Measurements from ENCODE around the gene MAML3. TPM values are rescaled to one million over a fixed set of nuclear protein-coding genes. Genes with fewer than 3 reads are reported as not detected.

Gene MAML3
- polyA plus RNA-seq, 1 donor (not counting 4 experiments of a cell fraction or from before 2014, with no cell fraction given), result 0.68 TPM

GRCh38 chr4:139880841-139881240 is 273.1 kb downstream of the MAML3 start:
- no peak overlapping the region for H3K4me2 ChIP-seq (ENCODE audit: control insufficient read depth, extremely low read depth, insufficient read depth, low read depth, low read length)
- DNase-seq (ENCODE audit: low read depth, low spot score) (no peak), FAIRE-seq (no peak)
- no peaks in the 10 kb centered on the region for H3K79me2 ChIP-seq (ENCODE audit: control insufficient read depth, insufficient read depth, low read length)
- no peaks in the 10 kb centered on the region for H4K20me1 ChIP-seq (ENCODE audit: control insufficient read depth, extremely low read depth, insufficient read depth, low read length)
- H3K9ac ChIP-seq (ENCODE audit: control insufficient read depth, extremely low read depth, insufficient read depth, low read length), result no peak overlapping the region
- no peaks in the 10 kb centered on the region for H3K9me3 ChIP-seq (ENCODE audit: control insufficient read depth, low read depth, low read length)
- dilution Hi-C loops (cut with MboI; ENCODE audit: extremely low pct_ligation_motif_present, low sequenced_read_pairs), result no loop called here
- H3K27ac ChIP-seq (ENCODE audit: control insufficient read depth, insufficient read depth, low read length), result no peak overlapping the region
- H3K4me1 ChIP-seq (ENCODE audit: control insufficient read depth, extremely low read depth, insufficient read depth, low read length), result peaks cover 6% of the 10 kb centered on the region
- no peaks in the 10 kb centered on the region for H3K27me3 ChIP-seq (ENCODE audit: control insufficient read depth, extremely low read depth, insufficient read depth, low read length)
- no peaks in the 10 kb centered on the region for H3K36me3 ChIP-seq (ENCODE audit: control insufficient read depth in 2 of 2, extremely low read depth in 1 of 2, insufficient read depth in 2 of 2, low read length in 2 of 2)
- H2AFZ ChIP-seq (ENCODE audit: control insufficient read depth, low read length), result no peak overlapping the region
- TF ChIP-seq EZH2 (IDR thresholded peaks at IDR 0.05; ENCODE audit: low read length) (no peak), CTCF (optimal IDR thresholded peaks at IDR 0.05 in 1 of 3, IDR thresholded peaks at IDR 0.05 in 1 of 3, conservative IDR thresholded peaks at IDR 0.05 in 1 of 3; ENCODE audit: extremely low read depth in 1 of 3, insufficient read depth in 2 of 3, low read length in 3 of 3) (no peak)
- no peak overlapping the region for H3K4me3 ChIP-seq (ENCODE audit: control insufficient read depth in 2 of 3, extremely low read depth in 1 of 3, insufficient read depth in 2 of 3, low read depth in 1 of 3, low read length in 3 of 3)
- H3K9me1 ChIP-seq (ENCODE audit: control insufficient read depth, extremely low read depth, insufficient read depth, low read length), result no peaks in the 10 kb centered on the region

GRCh38 chr4:139878050-139878449 is 275.9 kb downstream of the MAML3 start:
- Histone ChIP-seq H3K9me1 (ENCODE audit: control insufficient read depth, extremely low read depth, insufficient read depth, low read length) (no peaks in the 10 kb centered on the region), H3K36me3 (ENCODE audit: control insufficient read depth in 2 of 2, extremely low read depth in 1 of 2, insufficient read depth in 2 of 2, low read length in 2 of 2) (no peaks in the 10 kb centered on the region), H3K4me3 (ENCODE audit: control insufficient read depth in 2 of 3, extremely low read depth in 1 of 3, insufficient read depth in 2 of 3, low read depth in 1 of 3, low read length in 3 of 3) (no peak overlapping the region), H4K20me1 (ENCODE audit: control insufficient read depth, extremely low read depth, insufficient read depth, low read length) (no peaks in the 10 kb centered on the region), H3K79me2 (ENCODE audit: control insufficient read depth, insufficient read depth, low read length) (no peaks in the 10 kb centered on the region), H3K9me3 (ENCODE audit: control insufficient read depth, low read depth, low read length) (no peaks in the 10 kb centered on the region), H2AFZ (ENCODE audit: control insufficient read depth, low read length) (no peak overlapping the region), H3K27me3 (ENCODE audit: control insufficient read depth, extremely low read depth, insufficient read depth, low read length) (no peaks in the 10 kb centered on the region), H3K27ac (ENCODE audit: control insufficient read depth, insufficient read depth, low read length) (no peak overlapping the region), H3K9ac (ENCODE audit: control insufficient read depth, extremely low read depth, insufficient read depth, low read length) (no peak overlapping the region), H3K4me1 (ENCODE audit: control insufficient read depth, extremely low read depth, insufficient read depth, low read length) (peaks cover 6% of the 10 kb centered on the region), H3K4me2 (ENCODE audit: control insufficient read depth, extremely low read depth, insufficient read depth, low read depth, low read length) (no peak overlapping the region)
- DNase-seq (ENCODE audit: low read depth, low spot score) (no peak), FAIRE-seq (no peak)
- dilution Hi-C loops (cut with MboI; ENCODE audit: extremely low pct_ligation_motif_present, low sequenced_read_pairs), result no loop called here
- TF ChIP-seq EZH2 (IDR thresholded peaks at IDR 0.05; ENCODE audit: low read length) (no peak), CTCF (optimal IDR thresholded peaks at IDR 0.05 in 1 of 3, IDR thresholded peaks at IDR 0.05 in 1 of 3, conservative IDR thresholded peaks at IDR 0.05 in 1 of 3; ENCODE audit: extremely low read depth in 1 of 3, insufficient read depth in 2 of 3, low read length in 3 of 3) (no peak)
